T-helper 2 cell treated with Interferon-gamma antibody and Interleukin-4, amounts not matched to agents 5 μg/mL and 100 μg/mL, for 36 hours (primary cell): Measurements from ENCODE around the gene R3HDM4.
A peak's percentile ranks its signal among the peaks of the same experiment; 100 is the strongest.

Source experiments
- DNase-seq: peaks from one replicate; pipeline ENCODE4 v3.0.0; 2021; ENCODE audit warnings: low spot score
- H3K27ac Mint-ChIP-seq: one replicate; pipeline ENCODE4 v1.8.0; 2021; ENCODE audit warnings: mild to moderate bottlenecking, mixed read lengths
- H3K27me3 Mint-ChIP-seq: one replicate; pipeline ENCODE4 v1.8.0; 2021; ENCODE audit warnings: low read depth, mixed read lengths
- H3K36me3 Mint-ChIP-seq: one replicate; pipeline ENCODE4 v1.8.0; 2021; ENCODE audit warnings: low read depth, mixed read lengths
- H3K4me1 Mint-ChIP-seq: one replicate; pipeline ENCODE4 v1.8.0; 2021; ENCODE audit warnings: low read depth, mixed read lengths
- H3K4me3 Mint-ChIP-seq: one replicate; pipeline ENCODE4 v1.8.0; 2022; ENCODE audit warnings: mild to moderate bottlenecking, moderate library complexity, mixed read lengths
- H3K9me3 Mint-ChIP-seq: one replicate; pipeline ENCODE4 v1.8.0; 2021; ENCODE audit warnings: mixed read lengths

R3HDM4 gene

DNA sequence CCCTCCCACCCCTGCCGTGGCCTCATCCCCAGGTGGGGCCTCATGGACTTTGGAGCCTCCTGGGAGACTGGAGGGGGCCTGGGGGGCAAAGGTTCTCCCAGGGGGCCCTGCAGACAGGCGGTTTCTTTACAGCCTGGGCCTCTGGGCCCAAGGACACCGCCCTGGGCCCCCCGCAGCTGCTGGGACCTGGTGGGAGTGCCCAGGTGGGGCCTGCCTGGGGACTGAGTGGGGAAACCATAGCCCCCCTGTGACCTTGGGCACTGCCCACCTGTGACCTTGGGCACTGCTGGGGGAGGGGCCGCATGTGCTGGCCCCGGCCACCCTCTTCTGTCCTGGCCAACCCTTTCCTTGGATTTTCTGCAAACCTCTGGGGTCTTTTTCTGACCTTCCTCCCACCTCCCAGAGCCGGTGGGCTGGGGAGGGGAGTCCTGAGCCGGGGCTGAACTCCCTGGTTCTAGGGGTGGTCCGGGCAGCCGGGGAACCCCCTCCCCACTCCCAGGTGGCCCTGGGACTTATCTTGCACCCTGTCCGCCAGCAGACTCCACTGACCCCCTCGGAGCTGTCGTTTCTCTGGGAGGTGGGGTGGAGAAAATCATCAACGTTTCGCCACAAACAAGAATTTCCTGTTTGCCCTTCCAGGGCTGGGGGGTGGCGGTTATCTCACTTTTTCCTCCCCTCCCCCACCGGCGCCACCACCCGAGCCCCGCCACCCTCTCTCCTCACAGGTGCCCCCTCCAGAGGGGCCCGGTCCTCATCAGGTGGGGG is 39.8 kb upstream of the R3HDM4 start:
- Mint-ChIP-seq H3K27ac (peak overlapping the region; percentile 57), H3K4me1 (no peaks in the 10 kb centered on the region), H3K36me3 (no peaks in the 10 kb centered on the region), H3K27me3 (no peaks in the 10 kb centered on the region), H3K9me3 (no peaks in the 10 kb centered on the region), H3K4me3 (peak overlapping the region; percentile 51)
- no peak for DNase-seq

DNA sequence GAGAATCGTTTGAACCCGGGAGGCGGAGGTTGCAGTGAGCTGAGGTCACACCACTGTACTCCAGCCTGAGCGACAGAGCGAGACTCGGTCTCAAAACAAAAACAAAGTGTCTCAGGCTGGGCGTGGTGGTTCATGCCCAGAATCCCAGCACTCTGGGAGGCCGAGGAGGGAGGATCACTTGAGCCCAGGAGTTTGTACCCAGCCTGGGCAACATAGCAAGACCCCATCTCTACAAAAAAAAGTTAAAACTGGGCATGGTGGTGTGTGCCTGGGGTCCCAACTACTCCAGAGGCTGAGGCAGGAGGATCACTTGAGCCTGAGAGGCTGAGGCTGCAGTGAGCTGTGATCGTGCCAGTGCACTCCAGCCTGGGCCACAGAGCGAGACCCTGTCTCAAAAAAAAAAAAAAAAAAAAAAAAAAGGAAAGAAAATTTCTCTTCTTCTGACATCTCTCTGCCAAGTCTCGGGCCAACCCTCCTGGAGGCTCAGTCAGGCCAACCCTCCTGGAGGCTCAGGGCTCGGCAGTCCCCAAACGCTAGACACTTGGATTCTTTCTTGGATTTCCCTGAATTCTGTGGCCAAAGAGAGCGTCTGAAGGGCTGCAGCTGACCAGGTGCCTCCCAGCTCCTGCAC is 39.1 kb upstream of the R3HDM4 start:
- Mint-ChIP-seq H3K27ac (peak overlapping the region; percentile 45), H3K9me3 (no peaks in the 10 kb centered on the region), H3K4me1 (no peaks in the 10 kb centered on the region), H3K4me3 (peak overlapping the region; percentile 18), H3K36me3 (no peaks in the 10 kb centered on the region), H3K27me3 (no peaks in the 10 kb centered on the region)
- DNase-seq = no peak

DNA sequence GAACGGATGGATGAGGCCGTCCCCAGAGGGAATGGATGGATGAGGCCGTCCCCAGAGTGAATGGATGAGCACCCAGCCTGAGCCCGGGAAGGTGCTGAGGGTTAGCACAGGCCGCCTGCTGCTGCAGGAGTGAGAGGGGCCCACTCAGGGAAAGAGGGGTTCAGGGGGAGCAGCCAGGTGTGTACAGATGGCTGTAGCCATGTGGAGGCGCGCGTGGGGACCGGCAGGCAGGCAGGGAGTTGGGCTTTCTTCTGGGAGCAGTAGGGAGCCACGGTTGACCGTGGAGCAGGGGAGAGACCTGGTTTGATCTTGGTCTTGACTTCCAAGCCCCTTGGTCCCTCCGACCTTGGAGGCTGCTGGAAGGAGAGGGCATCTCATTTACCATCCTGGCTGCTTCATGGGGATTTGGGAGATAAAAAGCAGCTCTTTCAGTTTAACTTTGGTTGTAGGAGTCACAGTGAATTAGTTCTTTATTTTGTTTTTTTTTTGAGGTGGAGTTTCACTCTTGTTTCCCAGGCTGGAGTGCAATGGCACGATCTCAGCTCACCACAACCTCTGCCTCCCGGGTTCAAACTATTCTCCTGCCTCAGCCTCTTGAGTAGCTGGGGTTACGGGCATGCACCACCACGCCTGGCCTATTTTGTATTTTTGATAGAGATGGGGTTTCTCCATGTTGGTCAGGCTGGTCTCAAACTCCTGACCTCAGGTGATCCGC is 37.5 kb upstream of the R3HDM4 start:
- H3K4me1 Mint-ChIP-seq = no peaks in the 10 kb centered on the region
- H3K27ac Mint-ChIP-seq = no peak overlapping the region

DNA sequence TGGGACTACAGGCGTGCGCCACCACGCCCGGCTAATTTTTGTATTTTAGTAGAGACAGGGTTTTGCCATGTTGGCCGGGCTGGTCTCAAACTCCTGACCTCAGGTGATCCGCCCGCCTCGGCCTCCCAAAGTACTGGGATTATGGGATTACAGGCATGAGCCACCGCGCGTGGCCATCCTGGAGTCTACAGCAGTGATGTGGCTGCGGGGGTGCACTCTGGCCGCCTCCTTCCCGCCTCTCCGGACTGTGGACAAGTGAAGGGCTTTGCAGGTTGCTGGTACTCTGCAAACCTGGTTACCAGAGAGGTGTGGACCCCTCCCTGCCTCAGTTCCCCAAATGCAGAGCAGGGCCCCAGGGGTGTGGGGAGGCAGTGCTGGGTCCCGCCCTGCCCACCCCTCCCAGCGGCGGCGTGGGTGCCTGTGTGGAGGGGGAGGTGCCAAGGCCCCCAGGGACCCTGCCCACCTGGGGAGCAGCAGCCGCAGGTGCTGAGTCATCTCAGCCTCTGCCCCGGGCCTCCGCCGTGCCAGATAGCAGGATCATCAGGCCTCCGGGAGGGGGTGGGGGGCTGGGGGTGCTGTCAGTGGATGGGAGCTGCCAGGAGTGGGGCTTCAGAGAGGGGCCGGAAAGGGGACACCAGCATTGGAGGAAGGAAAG is 36.0 kb upstream of the R3HDM4 start:
- DNase-seq = no peak
- Mint-ChIP-seq H3K9me3 (no peaks in the 10 kb centered on the region), H3K36me3 (no peaks in the 10 kb centered on the region), H3K4me3 (no peak overlapping the region), H3K4me1 (peaks cover 3% of the 10 kb centered on the region), H3K27ac (no peak overlapping the region), H3K27me3 (no peaks in the 10 kb centered on the region)

More for the DNA sequence above, 37.5 kb upstream of the R3HDM4 start:
- Mint-ChIP-seq H3K27me3 (no peaks in the 10 kb centered on the region), H3K9me3 (no peaks in the 10 kb centered on the region), H3K36me3 (no peaks in the 10 kb centered on the region), H3K4me3 (no peak overlapping the region)
- no peak for DNase-seq

DNA sequence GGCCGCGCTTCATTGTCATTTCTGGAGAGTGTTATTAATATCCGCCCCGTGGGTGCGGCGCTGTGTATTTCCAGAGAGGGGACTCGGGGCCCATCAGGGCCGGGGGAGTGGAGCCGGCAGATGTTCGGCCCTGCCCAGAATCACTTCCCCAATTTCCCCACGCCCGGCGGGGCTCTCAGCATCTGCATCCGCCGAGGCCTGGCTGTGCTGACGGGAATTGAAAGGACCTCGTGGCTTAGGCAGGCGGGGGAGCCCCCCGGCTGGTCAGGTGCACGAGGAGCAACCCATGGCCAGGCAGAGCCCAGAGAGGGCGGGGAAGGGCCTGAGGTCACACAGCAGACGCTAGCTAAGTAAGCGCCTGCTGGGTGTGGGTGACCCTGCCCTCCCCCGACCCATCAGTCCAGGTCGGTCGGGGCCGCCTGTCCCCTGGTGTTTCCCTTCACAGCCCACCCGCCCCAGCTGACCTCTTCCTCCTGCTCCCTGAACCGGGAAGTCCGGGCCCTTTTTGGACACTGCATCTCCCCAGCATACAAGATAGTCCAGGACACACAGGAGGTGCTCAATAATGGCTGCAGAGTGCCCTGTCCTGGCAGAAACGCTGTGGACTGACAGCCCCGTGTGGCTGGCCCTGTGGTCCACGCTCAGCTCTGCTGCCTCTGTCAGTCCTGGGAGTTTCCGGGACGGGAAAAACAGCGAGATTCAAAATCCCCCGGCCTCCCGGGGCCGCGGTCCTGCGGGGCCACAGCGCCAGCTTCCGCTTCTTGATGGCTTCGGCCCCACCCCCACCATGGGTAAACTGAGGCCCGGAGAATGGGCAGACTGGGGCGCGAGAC is 34.9 kb upstream of the R3HDM4 start:
- Mint-ChIP-seq H3K4me1 (peaks cover 3% of the 10 kb centered on the region), H3K36me3 (peaks cover 3% of the 10 kb centered on the region), H3K27ac (no peak overlapping the region), H3K9me3 (no peaks in the 10 kb centered on the region), H3K4me3 (no peak overlapping the region), H3K27me3 (no peaks in the 10 kb centered on the region)
- DNase-seq = no peak

DNA sequence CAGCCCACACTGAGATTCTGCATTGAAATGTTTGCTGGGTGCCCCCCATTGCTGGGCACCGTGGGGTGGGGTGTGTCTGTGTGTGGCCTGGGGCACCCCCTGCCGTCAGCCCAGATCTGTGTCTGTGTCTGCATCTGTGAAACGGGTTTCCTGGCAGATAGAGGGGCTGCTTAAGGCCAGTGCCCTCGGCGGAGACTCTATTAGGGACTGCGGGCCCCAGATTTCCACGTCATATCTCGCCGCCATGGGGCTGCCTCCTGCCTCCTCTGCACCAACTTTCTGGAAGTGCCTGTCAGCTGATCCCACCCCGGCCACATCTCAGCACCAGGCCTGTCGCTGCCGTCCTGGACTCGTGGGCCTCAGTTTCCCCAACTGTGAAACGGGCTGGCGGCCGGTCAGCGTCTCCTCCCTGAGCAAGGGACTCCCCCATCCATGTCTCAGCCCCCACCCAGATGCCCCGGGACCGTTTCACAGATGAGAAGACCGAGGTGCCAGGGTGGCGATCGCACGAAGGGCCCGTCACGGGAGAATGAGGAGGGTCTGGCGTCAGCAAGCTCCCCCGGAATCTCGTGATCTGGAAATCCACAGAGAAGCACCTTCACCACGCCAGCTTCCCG is 34.2 kb upstream of the R3HDM4 start:
- no peaks in the 10 kb centered on the region for H3K9me3 Mint-ChIP-seq
- H3K36me3 Mint-ChIP-seq = peaks cover 3% of the 10 kb centered on the region
- no peaks in the 10 kb centered on the region for H3K27me3 Mint-ChIP-seq
- no peak for DNase-seq
- peaks cover 3% of the 10 kb centered on the region for H3K4me1 Mint-ChIP-seq
- no peak overlapping the region for H3K4me3 Mint-ChIP-seq
- no peak overlapping the region for H3K27ac Mint-ChIP-seq

DNA sequence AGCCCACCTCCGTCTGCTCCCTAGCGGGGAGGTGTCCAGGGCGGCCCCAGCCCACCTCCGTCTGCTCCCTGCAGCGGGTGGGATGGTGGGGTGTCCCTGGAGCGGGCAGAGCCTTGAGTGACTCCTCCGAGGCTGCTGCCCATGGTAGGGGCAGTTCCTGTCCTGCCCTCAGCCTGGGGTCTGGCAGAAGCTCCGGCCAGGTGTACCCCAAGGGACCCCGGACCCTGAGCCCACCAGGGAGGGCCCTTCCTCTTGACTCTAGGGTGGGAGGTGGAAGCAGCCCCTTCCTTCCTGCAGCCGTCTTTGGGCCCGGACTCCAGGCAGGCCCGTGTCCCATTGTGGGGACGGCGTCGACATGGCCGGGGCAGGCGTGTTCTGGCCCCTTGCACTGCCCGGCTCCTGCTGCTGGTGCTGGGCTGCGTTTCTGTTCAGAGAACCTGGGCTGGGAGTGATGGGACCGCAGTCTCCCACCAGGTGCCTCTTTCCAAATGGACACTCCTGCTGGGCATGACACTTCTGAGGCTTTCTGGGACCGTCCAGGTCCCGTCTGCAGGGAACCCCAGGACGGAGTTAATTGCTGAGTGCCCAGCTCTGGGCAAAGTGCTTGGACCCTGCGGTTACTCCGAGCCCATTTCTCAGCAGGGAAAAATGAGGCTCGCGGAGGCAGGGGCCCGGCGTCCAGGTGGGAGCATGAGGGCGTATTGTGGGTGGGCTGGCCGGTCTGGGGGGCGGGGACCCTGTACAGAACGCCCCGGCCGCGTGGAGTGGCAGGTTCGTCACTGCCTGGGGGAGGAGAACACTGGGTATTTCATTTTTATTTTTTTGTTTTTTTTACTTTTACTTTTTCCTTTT is 32.6 kb upstream of the R3HDM4 start:
- no peaks in the 10 kb centered on the region for H3K9me3 Mint-ChIP-seq
- no peak overlapping the region for H3K4me3 Mint-ChIP-seq
- peaks cover 7% of the 10 kb centered on the region for H3K4me1 Mint-ChIP-seq
- H3K27ac Mint-ChIP-seq = no peak overlapping the region
- peaks cover 8% of the 10 kb centered on the region for H3K36me3 Mint-ChIP-seq
- H3K27me3 Mint-ChIP-seq = no peaks in the 10 kb centered on the region
- no peak for DNase-seq

DNA sequence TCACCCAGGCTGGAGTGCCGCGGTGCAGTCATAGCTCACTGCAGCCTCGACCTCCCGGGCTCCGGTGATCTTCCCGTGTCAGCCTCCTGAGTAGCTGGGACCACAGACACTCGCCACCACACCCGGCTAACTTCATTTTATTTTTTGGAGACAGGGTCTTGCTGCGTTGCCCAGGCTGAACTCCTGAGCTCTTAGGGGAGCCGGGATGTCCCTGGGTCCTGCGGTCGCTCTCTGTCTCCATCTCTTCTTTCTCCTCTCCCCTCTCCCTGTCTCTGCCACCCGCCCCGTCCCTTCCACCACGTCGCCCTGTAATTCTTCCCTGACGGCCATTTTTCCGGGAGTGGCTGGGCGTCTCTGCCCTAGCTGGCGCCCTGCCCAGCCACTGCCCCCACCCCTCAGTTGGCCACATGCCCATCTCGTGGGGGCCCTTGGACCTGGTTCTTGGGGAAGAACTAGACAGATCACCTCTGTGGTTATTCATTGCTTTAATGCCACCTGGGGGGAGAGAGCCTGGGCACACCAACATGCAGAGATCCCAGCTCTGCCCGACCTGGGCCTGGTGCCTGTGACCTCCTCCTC is 31.7 kb upstream of the R3HDM4 start:
- no peak overlapping the region for H3K4me3 Mint-ChIP-seq
- H3K4me1 Mint-ChIP-seq = peaks cover 13% of the 10 kb centered on the region
- H3K36me3 Mint-ChIP-seq = peaks cover 14% of the 10 kb centered on the region
- no peak for DNase-seq
- peaks cover 2% of the 10 kb centered on the region for H3K27me3 Mint-ChIP-seq
- no peaks in the 10 kb centered on the region for H3K9me3 Mint-ChIP-seq
- no peak overlapping the region for H3K27ac Mint-ChIP-seq

DNA sequence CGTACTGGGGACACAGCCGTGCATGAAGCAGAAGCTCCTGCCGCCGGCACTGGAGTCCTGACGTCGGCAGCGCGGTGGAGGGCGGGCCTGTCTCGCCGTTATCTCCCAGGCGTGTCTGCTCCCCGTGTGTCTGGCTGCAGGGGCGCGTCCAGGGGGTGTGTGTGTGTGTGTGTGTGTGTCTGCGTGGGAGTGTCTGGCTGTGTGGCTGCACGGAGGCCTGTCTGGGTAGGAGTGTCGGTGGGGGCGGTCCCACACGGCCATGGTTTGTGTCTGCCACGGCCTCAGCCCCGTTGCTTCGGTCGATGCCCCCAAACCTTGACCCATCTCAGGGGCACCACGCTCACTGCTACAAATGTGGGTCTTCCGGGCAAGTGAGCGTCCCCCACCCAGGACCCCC is 31.1 kb upstream of the R3HDM4 start:
- Mint-ChIP-seq H3K27me3 (peaks cover 2% of the 10 kb centered on the region), H3K27ac (no peak overlapping the region), H3K9me3 (no peaks in the 10 kb centered on the region), H3K4me3 (no peak overlapping the region), H3K4me1 (peaks cover 13% of the 10 kb centered on the region), H3K36me3 (peaks cover 14% of the 10 kb centered on the region)
- DNase-seq = no peak

DNA sequence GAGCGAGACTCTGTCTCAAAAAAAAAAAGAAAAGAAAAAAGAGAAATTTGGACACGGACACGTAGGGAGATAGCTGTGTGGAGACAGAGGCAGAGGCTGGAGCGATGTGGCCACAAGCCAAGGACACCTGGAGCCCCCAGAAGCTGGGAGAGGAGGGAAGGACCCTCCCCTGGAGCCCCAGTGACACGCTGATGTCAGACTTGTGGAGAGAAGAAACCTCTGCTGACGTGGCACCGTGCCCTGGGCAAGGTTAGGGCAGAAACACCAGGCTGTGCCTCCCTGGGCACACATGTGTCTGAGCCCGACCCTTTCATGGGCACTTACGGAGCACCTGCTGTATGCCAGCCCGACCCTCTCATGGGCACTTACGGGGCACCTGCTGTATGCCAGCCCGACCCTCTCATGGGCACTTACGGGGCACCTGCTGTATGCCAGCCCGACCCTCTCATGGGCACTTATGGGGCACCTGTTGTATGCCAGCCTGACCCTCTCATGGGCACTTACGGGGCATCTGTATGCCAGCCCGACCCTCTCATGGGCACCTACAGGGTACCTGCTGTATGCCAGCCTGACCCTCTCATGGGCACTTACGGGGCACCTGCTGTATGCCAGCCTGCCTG is 30.6 kb upstream of the R3HDM4 start:
- Mint-ChIP-seq H3K36me3 (peaks cover 14% of the 10 kb centered on the region), H3K9me3 (no peaks in the 10 kb centered on the region), H3K27me3 (peaks cover 2% of the 10 kb centered on the region), H3K4me3 (no peak overlapping the region), H3K27ac (no peak overlapping the region), H3K4me1 (peaks cover 13% of the 10 kb centered on the region)
- no peak for DNase-seq

DNA sequence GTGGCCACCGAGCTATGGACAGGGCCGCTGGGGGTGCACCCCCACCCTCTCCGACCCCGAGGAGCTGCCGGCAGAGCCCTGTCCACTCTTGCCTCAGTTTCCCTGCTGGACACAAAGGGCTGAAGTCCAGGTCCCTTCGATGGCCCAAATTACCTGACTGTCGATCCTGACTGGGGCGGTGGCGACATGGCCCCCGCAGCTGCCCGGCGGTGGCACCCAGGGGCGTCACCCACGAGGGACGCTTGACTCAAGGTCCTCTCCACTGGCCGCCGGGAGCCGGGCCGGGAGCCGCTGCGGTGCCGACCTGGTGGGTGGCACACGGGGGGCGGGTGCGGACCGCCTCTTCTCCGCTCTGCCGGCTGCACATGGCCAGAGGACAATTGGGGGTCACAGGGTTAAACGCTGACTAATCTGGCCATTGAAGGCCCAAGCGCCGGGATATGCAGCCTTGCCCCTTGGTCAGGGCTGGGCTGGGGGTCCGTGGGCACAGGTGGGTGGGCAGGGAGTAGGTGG is 29.2 kb upstream of the R3HDM4 start:
- peaks cover 21% of the 10 kb centered on the region for H3K36me3 Mint-ChIP-seq

More for the DNA sequence above, 29.2 kb upstream of the R3HDM4 start:
- Mint-ChIP-seq H3K27me3 (peaks cover 2% of the 10 kb centered on the region), H3K4me3 (no peak overlapping the region), H3K9me3 (no peaks in the 10 kb centered on the region), H3K27ac (no peak overlapping the region), H3K4me1 (peaks cover 18% of the 10 kb centered on the region)
- DNase-seq = no peak
